ENCODE measurements around the gene HSFX4.
"Not testable (repeated sequence)": the region's sequence is repeated elsewhere in the genome, so short reads cannot be mapped to it uniquely, and the experiment has no call there.

HSFX4 gene

GRCh38 chrX:149929400-149929799 is at the start of gene HSFX4:
Gene HSFX4, plus strand, starts transcription at chrX:149929573. Its CDS starts 72 bp downstream, at chrX:149929645.
- not testable (repeated sequence) for DNase-seq (ENCODE audit: low read depth)

- DNase-seq (ENCODE audit: low read depth): no peak
Measured at GRCh38 chrX:149881081-149881711, 48.2 kb upstream of the HSFX4 start, which contains the start of gene MAGEA8. Gene MAGEA8, plus strand, starts transcription at chrX:149881183. Its CDS starts 3,090 bp downstream, at chrX:149884273.

GRCh38 chrX:149890828-149891227 is 38.5 kb upstream of the HSFX4 start:
- not testable (repeated sequence) for DNase-seq (ENCODE audit: low read depth)

- no peak for DNase-seq (ENCODE audit: low read depth)
Measured at GRCh38 chrX:149898554-149898953, 30.8 kb upstream of the HSFX4 start.

- no peak for DNase-seq (ENCODE audit: low read depth)
Measured at GRCh38 chrX:149903889-149904748, 25.3 kb upstream of the HSFX4 start.

- DNase-seq (ENCODE audit: low read depth): no peak
Measured at GRCh38 chrX:149908308-149908707, 21.1 kb upstream of the HSFX4 start.

- no peak for DNase-seq (ENCODE audit: low read depth)
Measured at GRCh38 chrX:149908727-149909126, 20.6 kb upstream of the HSFX4 start.

GRCh38 chrX:149909324-149910177 is 19.8 kb upstream of the HSFX4 start:
- no peak for DNase-seq (ENCODE audit: low read depth)

GRCh38 chrX:149910178-149910695 is 19.1 kb upstream of the HSFX4 start:
- no peak for DNase-seq (ENCODE audit: low read depth)

GRCh38 chrX:149916745-149917392 is 12.5 kb upstream of the HSFX4 start:
- DNase-seq (ENCODE audit: low read depth): no peak

- DNase-seq (ENCODE audit: low read depth): not testable (repeated sequence)
Measured at GRCh38 chrX:149923836-149924235, 5.5 kb upstream of the HSFX4 start.

GRCh38 chrX:149924434-149924833 is 4.9 kb upstream of the HSFX4 start:
- DNase-seq (ENCODE audit: low read depth): not testable (repeated sequence)

GRCh38 chrX:149927245-149927963 is 2.0 kb upstream of the HSFX4 start:
- not testable (repeated sequence) for DNase-seq (ENCODE audit: low read depth)

- not testable (repeated sequence) for DNase-seq (ENCODE audit: low read depth)
Measured at GRCh38 chrX:149927964-149928258, 1.5 kb upstream of the HSFX4 start.

- DNase-seq (ENCODE audit: low read depth): not testable (repeated sequence)
Measured at GRCh38 chrX:149928635-149929034, 738 bp upstream of the HSFX4 start.

GRCh38 chrX:149931355-149931754 is 2.0 kb downstream of the HSFX4 start:
- not testable (repeated sequence) for DNase-seq (ENCODE audit: low read depth)

GRCh38 chrX:149932150-149932549 is 2.8 kb downstream of the HSFX4 start:
- not testable (repeated sequence) for DNase-seq (ENCODE audit: low read depth)

GRCh38 chrX:149932970-149933369 is 3.6 kb downstream of the HSFX4 start:
- not testable (repeated sequence) for DNase-seq (ENCODE audit: low read depth)

GRCh38 chrX:149933547-149933946 is 4.2 kb downstream of the HSFX4 start:
- DNase-seq (ENCODE audit: low read depth): not testable (repeated sequence)

- DNase-seq (ENCODE audit: low read depth): not testable (repeated sequence)
Measured at GRCh38 chrX:149937328-149937727, 8.0 kb downstream of the HSFX4 start.

GRCh38 chrX:149937871-149938426 is 8.6 kb downstream of the HSFX4 start:
- DNase-seq (ENCODE audit: low read depth): no peak

Data from activated gamma-delta T cell treated with anti-CD3 and anti-CD28 coated beads, Interleukin-2, amount 50 U/mL, for 16 hours (primary cell).